ENCODE data around the gene KCNH1.

GRCh38 chr1:210641582-210641981 is 492.4 kb downstream of the KCNH1 start:
- TF ChIP-seq CTCF (IDR thresholded peaks at IDR 0.05; ENCODE audit: poor library complexity, severe bottlenecking): no peak
- TF ChIP-seq POLR2AphosphoS5 (IDR thresholded peaks at IDR 0.05): no peak
- no peak for TF ChIP-seq RAD21 (conservative IDR thresholded peaks at IDR 0.05)
- no peak for TF ChIP-seq EZH2 (IDR thresholded peaks at IDR 0.05; ENCODE audit: borderline replicate concordance, insufficient read depth, low read length, poor library complexity, severe bottlenecking)
- TF ChIP-seq SMC3 (conservative IDR thresholded peaks at IDR 0.05; ENCODE audit: poor library complexity): no peak
- no peak for TF ChIP-seq EP300 (conservative IDR thresholded peaks at IDR 0.05; ENCODE audit: poor library complexity, severe bottlenecking)
- no peak for TF ChIP-seq REST (IDR thresholded peaks at IDR 0.05; ENCODE audit: borderline replicate concordance)
- TF ChIP-seq TAF1 (IDR thresholded peaks at IDR 0.05; ENCODE audit: low read depth): no peak
- TF ChIP-seq MXI1 (conservative IDR thresholded peaks at IDR 0.05; ENCODE audit: poor library complexity, severe bottlenecking): no peak

Measured in neural cell (in vitro differentiated cells).